CD14-positive monocyte (primary cell): ENCODE measurements around the gene FDCSP. TPM values are rescaled to one million over a fixed set of nuclear protein-coding genes. Genes with fewer than 3 reads are reported as not detected.

Experiments used
- DNase-seq, 3 donors: peaks; one replicate each; pipeline ENCODE4 v3.0.0-alpha.2; 2011 to 2022
- H2AFZ ChIP-seq: 2 replicates; pipeline ENCODE4 v1.6.0; 2012; ENCODE audit warnings: mild to moderate bottlenecking, low read depth, low read length, inconsistent platforms; ENCODE audit not compliant: insufficient read depth, poor library complexity, severe bottlenecking
- H3K27ac ChIP-seq, 2 donors: 1 replicate in 1 of 2; 2 replicates in 1 of 2; pipeline ENCODE4 v1.5.1; 2012 to 2013; ENCODE audit warnings: low read length in 2 of 2, control low read depth in 1 of 2, inconsistent platforms in 1 of 2, low read depth in 1 of 2, mild to moderate bottlenecking in 1 of 2
- H3K27me3 ChIP-seq, 2 donors: one replicate each; pipeline versions ENCODE4 v1.6.0 to v1.6.1; 2011 to 2013; ENCODE audit warnings: low read length in 2 of 2; ENCODE audit not compliant: control insufficient read depth in 2 of 2, insufficient read depth in 2 of 2
- H3K36me3 ChIP-seq, 2 donors: replicated peaks in 1 of 2; 1 replicate in 1 of 2; 2 replicates in 1 of 2; pipeline versions ENCODE4 v1.5.1 to v1.6.1; 2012 to 2013; ENCODE audit warnings: low read length in 2 of 2, control low read depth in 1 of 2, inconsistent platforms in 1 of 2, mild to moderate bottlenecking in 1 of 2; ENCODE audit not compliant: insufficient read depth in 2 of 2, control insufficient read depth in 1 of 2
- H3K4me1 ChIP-seq, 2 donors: 1 replicate in 1 of 2; 2 replicates in 1 of 2; pipeline versions ENCODE4 v1.5.1 to v1.6.1; 2012 to 2013; ENCODE audit warnings: low read length in 2 of 2, control low read depth in 1 of 2, inconsistent platforms in 1 of 2, mild to moderate bottlenecking in 1 of 2, moderate library complexity in 1 of 2; ENCODE audit not compliant: insufficient read depth in 2 of 2, control insufficient read depth in 1 of 2
- H3K4me2 ChIP-seq: replicated peaks from 2 replicates; pipeline ENCODE3; 2012; ENCODE audit warnings: low read length, moderate library complexity, mild to moderate bottlenecking; ENCODE audit not compliant: poor library complexity, severe bottlenecking; ENCODE audit errors: extremely low read depth
- H3K4me3 ChIP-seq, 3 experiments: fragments of 200-600 bp in 1 of 3; sonication (generic) in 1 of 3; replicated peaks in 1 of 3; 1 replicate in 2 of 3; 2 replicates in 1 of 3; pipeline ENCODE4 v1.5.1; 2011 to 2013; ENCODE audit warnings: low read length in 3 of 3, mild to moderate bottlenecking in 3 of 3, control low read depth in 2 of 3, low read depth in 2 of 3, inconsistent platforms in 1 of 3, moderate library complexity in 1 of 3
- H3K79me2 ChIP-seq: 2 replicates; pipeline ENCODE4 v1.6.0; 2012; ENCODE audit warnings: mild to moderate bottlenecking, control low read depth, inconsistent platforms, low read length, moderate library complexity; ENCODE audit not compliant: insufficient read depth
- H3K9ac ChIP-seq: 2 replicates; pipeline ENCODE4 v1.6.0; 2017; ENCODE audit warnings: low read length, mild to moderate bottlenecking; ENCODE audit not compliant: insufficient read depth, poor library complexity, severe bottlenecking
- H3K9me3 ChIP-seq, 2 donors: replicated peaks in 1 of 2; 1 replicate in 1 of 2; 2 replicates in 1 of 2; pipeline versions ENCODE4 v1.5.1 to v1.6.1; 2012 to 2013; ENCODE audit warnings: low read length in 2 of 2, control low read depth in 1 of 2; ENCODE audit not compliant: control insufficient read depth in 1 of 2, insufficient read depth in 1 of 2
- H4K20me1 ChIP-seq: 2 replicates; pipeline ENCODE4 v1.6.0; 2012; ENCODE audit warnings: mild to moderate bottlenecking, low read length, control low read depth, moderate library complexity; ENCODE audit not compliant: insufficient read depth
- H3K27ac Mint-ChIP-seq, 7 donors: one replicate each; pipeline ENCODE4 v1.8.0; 2020; ENCODE audit warnings: mild to moderate bottlenecking in 7 of 7, mixed read lengths in 7 of 7, moderate library complexity in 6 of 7, inconsistent platforms in 2 of 7
- H3K27me3 Mint-ChIP-seq, 3 donors: one replicate each; pipeline ENCODE4 v1.8.0; 2021 to 2022; ENCODE audit warnings: low read depth in 3 of 3, mild to moderate bottlenecking in 3 of 3, mixed read lengths in 3 of 3, moderate library complexity in 3 of 3, inconsistent platforms in 1 of 3
- H3K36me3 Mint-ChIP-seq, 2 donors: one replicate each; pipeline ENCODE4 v1.8.0; 2020; ENCODE audit warnings: mixed read lengths in 2 of 2, inconsistent platforms in 1 of 2, mild to moderate bottlenecking in 1 of 2
- H3K4me1 Mint-ChIP-seq: one replicate; pipeline ENCODE4 v1.8.0; 2020; ENCODE audit warnings: mild to moderate bottlenecking, mixed read lengths
- H3K4me3 Mint-ChIP-seq, 2 donors: one replicate each; pipeline ENCODE4 v1.8.0; 2020; ENCODE audit warnings: mild to moderate bottlenecking in 2 of 2, mixed read lengths in 2 of 2, moderate library complexity in 1 of 2
- H3K9me3 Mint-ChIP-seq, 7 donors: one replicate each; pipeline ENCODE4 v1.8.0; 2020 to 2022; ENCODE audit warnings: mixed read lengths in 7 of 7, mild to moderate bottlenecking in 6 of 7, moderate library complexity in 6 of 7, inconsistent platforms in 2 of 7
- CTCF ChIP-seq: fragments of 200-600 bp; IDR thresholded peaks from one replicate; pipeline ENCODE4 v1.8.0; 2022; ENCODE audit warnings: antibody characterized with exemption, mild to moderate bottlenecking
- WGBS: methylation state at CpG from one replicate; pipeline ENCODE4 v1.1.5; 2013; ENCODE audit warnings: missing lambda C conversion rate; ENCODE audit not compliant: insufficient coverage; 5-methylcytosine and 5-hydroxymethylcytosine counted together
- intact Hi-C, 2 donors: fragments of 100-400 bp; cut with micrococcal nuclease; formaldehyde crosslinking; loops; one replicate each; pipeline versions ENCODE4 v1.15.0 to v1.15.1; 2023
- polyA plus RNA-seq, 3 donors: library from polyadenylated mRNA; depleted of rRNA in 1 of 3; unstranded in 2 of 3; stranded (reverse) in 1 of 3; fragments of 300-500 nt in 2 of 3; fragments of >200 nt in 1 of 3; fragmentation: Illumina TruSeq in 2 of 3; gene quantifications; 1 replicate in 2 of 3; 2 replicates in 1 of 3; pipeline ENCODE4 v1.2.3, GENCODE V29; 2012 to 2021

FDCSP gene
- polyA plus RNA-seq, 3 donors = not detected

GRCh38 chr4:70181864-70182263 lies 44.1 kb upstream of the FDCSP start:
- intact Hi-C loops = no loop called here
- no CpG with 5 or more reads among the region's 1 CpG for WGBS
- H3K4me2 ChIP-seq = no peak overlapping the region
- no peaks in the 10 kb centered on the region for H3K9me3 Mint-ChIP-seq
- H3K4me3 Mint-ChIP-seq = no peak overlapping the region
- no peaks in the 10 kb centered on the region for H3K9me3 ChIP-seq
- H2AFZ ChIP-seq = no peak overlapping the region
- H3K79me2 ChIP-seq = no peaks in the 10 kb centered on the region
- DNase-seq = no peak
- H3K27ac Mint-ChIP-seq = no peak overlapping the region
- H3K27me3 ChIP-seq = no peaks in the 10 kb centered on the region
- no peaks in the 10 kb centered on the region for H3K36me3 Mint-ChIP-seq
- H3K4me3 ChIP-seq = no peak overlapping the region
- H3K27me3 Mint-ChIP-seq = peaks cover 0 to 2% (median 1%) of the 10 kb centered on the region in 3 donors
- no peaks in the 10 kb centered on the region for H3K4me1 Mint-ChIP-seq
- H3K36me3 ChIP-seq = no peaks in the 10 kb centered on the region
- H4K20me1 ChIP-seq = no peaks in the 10 kb centered on the region
- TF ChIP-seq CTCF = no peak
- H3K9ac ChIP-seq = no peak overlapping the region
- H3K4me1 ChIP-seq = no peaks in the 10 kb centered on the region
- no peak overlapping the region for H3K27ac ChIP-seq

- Histone ChIP-seq H3K36me3 (no peaks in the 10 kb centered on the region), H2AFZ (no peak overlapping the region), H3K9ac (no peak overlapping the region), H3K4me2 (no peak overlapping the region), H3K4me3 (no peak overlapping the region), H3K4me1 (no peaks in the 10 kb centered on the region), H4K20me1 (no peaks in the 10 kb centered on the region), H3K9me3 (no peaks in the 10 kb centered on the region), H3K79me2 (no peaks in the 10 kb centered on the region), H3K27ac (no peak overlapping the region), H3K27me3 (no peaks in the 10 kb centered on the region)
- H3K4me1 Mint-ChIP-seq = no peaks in the 10 kb centered on the region
- H3K36me3 Mint-ChIP-seq = no peaks in the 10 kb centered on the region
- 90% methylated on average over 2 of the region's 2 CpGs for WGBS
- peaks cover 0 to 2% (median 1%) of the 10 kb centered on the region in 3 donors for H3K27me3 Mint-ChIP-seq
- no peaks in the 10 kb centered on the region for H3K9me3 Mint-ChIP-seq
- DNase-seq = no peak
- intact Hi-C loops = no loop called here
- H3K27ac Mint-ChIP-seq = no peak overlapping the region
- no peak overlapping the region for H3K4me3 Mint-ChIP-seq
- no peak for TF ChIP-seq CTCF
These were observed 43.3 kb upstream of the FDCSP start for GRCh38 chr4:70182517-70183167.
